Fibroblast of lung (primary cell): ENCODE measurements around the gene ITGA7. TPM values are rescaled to one million over a fixed set of nuclear protein-coding genes. Genes with fewer than 3 reads are reported as not detected.

Experiments
- DNase-seq, 2 donors: peaks; one replicate each; pipeline versions ENCODE4 v3.0.0 to v3.0.0-alpha.2; 2010; ENCODE audit warnings: low read depth in 2 of 2
- H2AFZ ChIP-seq: 2 replicates; pipeline ENCODE4 v1.5.1; 2012; ENCODE audit warnings: low read length, control low read depth, inconsistent platforms
- H3K27ac ChIP-seq: 2 replicates; pipeline ENCODE4 v1.5.1; 2011; ENCODE audit warnings: low read length, control low read depth; ENCODE audit not compliant: insufficient read depth
- H3K27me3 ChIP-seq: 2 replicates; pipeline ENCODE4 v1.5.1; 2011; ENCODE audit warnings: mild to moderate bottlenecking, low read length; ENCODE audit not compliant: control insufficient read depth, insufficient read depth
- H3K36me3 ChIP-seq: 2 replicates; pipeline ENCODE4 v1.5.1; 2011; ENCODE audit warnings: low read length; ENCODE audit not compliant: control insufficient read depth, insufficient read depth
- H3K4me1 ChIP-seq: 2 replicates; pipeline ENCODE4 v1.5.1; 2011; ENCODE audit warnings: low read length; ENCODE audit not compliant: control insufficient read depth, insufficient read depth; ENCODE audit errors: extremely low read depth
- H3K4me2 ChIP-seq: 2 replicates; pipeline ENCODE4 v1.5.1; 2011; ENCODE audit warnings: low read length, control low read depth; ENCODE audit not compliant: insufficient read depth; ENCODE audit errors: extremely low read depth
- H3K4me3 ChIP-seq, 4 experiments: fragments of 200-600 bp in 1 of 4; sonication (generic) in 1 of 4; replicated peaks in 1 of 4; 2 replicates each; pipeline ENCODE4 v1.5.1; 2011 to 2016; ENCODE audit warnings: low read length in 4 of 4, low read depth in 3 of 4, mild to moderate bottlenecking in 3 of 4, control low read depth in 2 of 4, inconsistent platforms in 1 of 4, mixed read lengths in 1 of 4; ENCODE audit not compliant: insufficient read depth in 1 of 4; ENCODE audit errors: control extremely low read depth in 1 of 4
- H3K79me2 ChIP-seq: 2 replicates; pipeline ENCODE4 v1.5.1; 2012; ENCODE audit warnings: mild to moderate bottlenecking, low read length, inconsistent platforms; ENCODE audit not compliant: control insufficient read depth, insufficient read depth
- H3K9ac ChIP-seq: 2 replicates; pipeline ENCODE4 v1.5.1; 2011; ENCODE audit warnings: mild to moderate bottlenecking, low read length, control low read depth; ENCODE audit not compliant: insufficient read depth
- H3K9me3 ChIP-seq: 2 replicates; pipeline ENCODE4 v1.5.1; 2012; ENCODE audit warnings: low read depth, low read length; ENCODE audit not compliant: control insufficient read depth, insufficient read depth
- H4K20me1 ChIP-seq: 2 replicates; pipeline ENCODE4 v1.5.1; 2011; ENCODE audit warnings: low read length; ENCODE audit not compliant: control insufficient read depth, insufficient read depth; ENCODE audit errors: extremely low read depth
- EZH2 ChIP-seq: IDR thresholded peaks from 2 replicates; pipeline ENCODE4 v1.5.1; 2012; ENCODE audit warnings: low read length, control low read depth, mild to moderate bottlenecking; ENCODE audit errors: missing control alignments
- polyA plus RNA-seq, 2 donors: library from polyadenylated mRNA; depleted of rRNA in 1 of 2; stranded (reverse) in 1 of 2; unstranded in 1 of 2; fragments of >200 nt; gene quantifications; 2 replicates each; pipeline ENCODE4 v1.2.1, GENCODE V29; 2011 to 2012; ENCODE audit warnings: missing spikeins in 1 of 2
- total RNA-seq: library from RNA; depleted of rRNA; stranded (reverse); fragments of >200 nt; gene quantifications from 2 replicates; pipeline ENCODE4 v1.2.1, GENCODE V29; 2014
- TF ChIP-seq, protein P1 (sequence below), 2 donors: IDR thresholded peaks in 1 of 2; conservative IDR thresholded peaks in 1 of 2; 1 replicate in 1 of 2; 2 replicates in 1 of 2; pipeline ENCODE4 v1.5.1; 2011 to 2012; ENCODE audit warnings: low read length in 2 of 2, control low read depth in 1 of 2, inconsistent platforms in 1 of 2, low read depth in 1 of 2, mild to moderate bottlenecking in 1 of 2

Gene ITGA7
- total and polyA plus RNA-seq, 2 donors (not counting 1 experiment from before 2014, with no cell fraction given) = 42.7 to 130 TPM

- H2AFZ ChIP-seq = no peak within 1 kb of the TSS
- no peaks in the 10 kb centered on the region for H3K9me3 ChIP-seq
- H3K79me2 ChIP-seq = no peaks in the 10 kb centered on the region
- H3K4me1 ChIP-seq = no peaks in the 10 kb centered on the region
- TF ChIP-seq EZH2 = no peak
- TF ChIP-seq, protein P1, sequence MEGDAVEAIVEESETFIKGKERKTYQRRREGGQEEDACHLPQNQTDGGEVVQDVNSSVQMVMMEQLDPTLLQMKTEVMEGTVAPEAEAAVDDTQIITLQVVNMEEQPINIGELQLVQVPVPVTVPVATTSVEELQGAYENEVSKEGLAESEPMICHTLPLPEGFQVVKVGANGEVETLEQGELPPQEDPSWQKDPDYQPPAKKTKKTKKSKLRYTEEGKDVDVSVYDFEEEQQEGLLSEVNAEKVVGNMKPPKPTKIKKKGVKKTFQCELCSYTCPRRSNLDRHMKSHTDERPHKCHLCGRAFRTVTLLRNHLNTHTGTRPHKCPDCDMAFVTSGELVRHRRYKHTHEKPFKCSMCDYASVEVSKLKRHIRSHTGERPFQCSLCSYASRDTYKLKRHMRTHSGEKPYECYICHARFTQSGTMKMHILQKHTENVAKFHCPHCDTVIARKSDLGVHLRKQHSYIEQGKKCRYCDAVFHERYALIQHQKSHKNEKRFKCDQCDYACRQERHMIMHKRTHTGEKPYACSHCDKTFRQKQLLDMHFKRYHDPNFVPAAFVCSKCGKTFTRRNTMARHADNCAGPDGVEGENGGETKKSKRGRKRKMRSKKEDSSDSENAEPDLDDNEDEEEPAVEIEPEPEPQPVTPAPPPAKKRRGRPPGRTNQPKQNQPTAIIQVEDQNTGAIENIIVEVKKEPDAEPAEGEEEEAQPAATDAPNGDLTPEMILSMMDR (conservative IDR thresholded peaks at IDR 0.05 in 1 of 2, IDR thresholded peaks at IDR 0.05 in 1 of 2; ENCODE audit: low read depth in 1 of 2, low read length in 2 of 2) = no peak
- no peaks in the 10 kb centered on the region for H4K20me1 ChIP-seq
- no peak within 1 kb of the TSS for H3K4me3 ChIP-seq
- H3K27ac ChIP-seq = no peak within 1 kb of the TSS
- no peak within 1 kb of the TSS for H3K4me2 ChIP-seq
- H3K9ac ChIP-seq = no peak within 1 kb of the TSS
- no peaks in the 10 kb centered on the region for H3K36me3 ChIP-seq
- peaks cover 23% of the 10 kb centered on the region for H3K27me3 ChIP-seq
- DNase-seq = no peak
Measured at GRCh38 chr12:55636853-55637252, 70.9 kb downstream of the ITGA7 start, which contains the start of gene OR10P1. Gene OR10P1, plus strand, starts transcription at chr12:55636892. Its CDS starts 0 bp downstream, at chr12:55636892.

GRCh38 chr12:55636116-55636655 is 71.5 kb downstream of the ITGA7 start:
- Histone ChIP-seq H3K9ac (no peak overlapping the region), H3K36me3 (no peaks in the 10 kb centered on the region), H3K79me2 (no peaks in the 10 kb centered on the region), H3K27me3 (peaks cover 26% of the 10 kb centered on the region), H3K4me2 (no peak overlapping the region), H2AFZ (no peak overlapping the region), H3K4me3 (no peak overlapping the region), H3K9me3 (no peaks in the 10 kb centered on the region), H3K27ac (no peak overlapping the region), H4K20me1 (no peaks in the 10 kb centered on the region), H3K4me1 (no peaks in the 10 kb centered on the region)
- TF ChIP-seq, protein P1 (conservative IDR thresholded peaks at IDR 0.05 in 1 of 2, IDR thresholded peaks at IDR 0.05 in 1 of 2; ENCODE audit: low read depth in 1 of 2, low read length in 2 of 2) = no peak
- no peak for TF ChIP-seq EZH2
- DNase-seq = no peak

Other genes starting within 250 kb of the ITGA7 start
- not detected in 2 replicates for gene OR6C70, start 237.8 kb downstream of the ITGA7 start, total RNA-seq
- not detected in 2 replicates for gene OR6C70, start 237.8 kb downstream of the ITGA7 start, polyA plus RNA-seq
- gene OR6C68, start 215.5 kb downstream of the ITGA7 start, total RNA-seq = not detected in 2 replicates
- not detected in 2 replicates for gene OR6C68, start 215.5 kb downstream of the ITGA7 start, polyA plus RNA-seq
- gene OR6C4, start 158.3 kb downstream of the ITGA7 start, total RNA-seq = under 0.01 TPM in 1 of 2 replicates, not detected in the other
- not detected in 2 replicates for gene OR6C4, start 158.3 kb downstream of the ITGA7 start, polyA plus RNA-seq
- not detected in 2 replicates for gene OR2AP1, start 135.4 kb downstream of the ITGA7 start, total RNA-seq
- not detected in 2 replicates for gene OR2AP1, start 135.4 kb downstream of the ITGA7 start, polyA plus RNA-seq
- gene OR10P1, start 71.0 kb downstream of the ITGA7 start, total RNA-seq = not detected in 2 replicates
- not detected in 2 replicates for gene OR10P1, start 71.0 kb downstream of the ITGA7 start, polyA plus RNA-seq
- gene BLOC1S1, start 8.1 kb upstream of the ITGA7 start, total RNA-seq = 90.9 and 103 TPM in 2 replicates
- gene BLOC1S1, start 8.1 kb upstream of the ITGA7 start, polyA plus RNA-seq = 163 and 240 TPM in 2 replicates
- gene RDH5, start 12.5 kb upstream of the ITGA7 start, total RNA-seq = 12.1 and 49.2 TPM in 2 replicates
- gene RDH5, start 12.5 kb upstream of the ITGA7 start, polyA plus RNA-seq = 11.1 and 16.7 TPM in 2 replicates
- gene CD63, start 21.1 kb upstream of the ITGA7 start, total RNA-seq = 3,001 and 3,424 TPM in 2 replicates
- gene CD63, start 21.1 kb upstream of the ITGA7 start, polyA plus RNA-seq = 2,890 and 3,456 TPM in 2 replicates
- 3.1 and 4.3 TPM in 2 replicates for gene GDF11, start 35.2 kb upstream of the ITGA7 start, total RNA-seq
- gene GDF11, start 35.2 kb upstream of the ITGA7 start, polyA plus RNA-seq = 9.4 and 11.1 TPM in 2 replicates
- gene SARNP, start 109.8 kb upstream of the ITGA7 start, total RNA-seq = 83.0 and 88.5 TPM in 2 replicates
- gene SARNP, start 109.8 kb upstream of the ITGA7 start, polyA plus RNA-seq = 172 and 183 TPM in 2 replicates
- 15.7 and 26.9 TPM in 2 replicates for gene ORMDL2, start 110.1 kb upstream of the ITGA7 start, total RNA-seq
- 54.5 and 60.6 TPM in 2 replicates for gene ORMDL2, start 110.1 kb upstream of the ITGA7 start, polyA plus RNA-seq
- gene DNAJC14, start 121.7 kb upstream of the ITGA7 start, total RNA-seq = 56.0 and 66.7 TPM in 2 replicates
- gene DNAJC14, start 121.7 kb upstream of the ITGA7 start, polyA plus RNA-seq = 11.5 and 12.2 TPM in 2 replicates
- 3.3 and 7.1 TPM in 2 replicates for gene MMP19, start 135.0 kb upstream of the ITGA7 start, total RNA-seq
- 18.3 and 21.8 TPM in 2 replicates for gene MMP19, start 135.0 kb upstream of the ITGA7 start, polyA plus RNA-seq
- gene PYM1, start 220.0 kb upstream of the ITGA7 start, total RNA-seq = 28.5 and 38.6 TPM in 2 replicates
- gene PYM1, start 220.0 kb upstream of the ITGA7 start, polyA plus RNA-seq = 27.8 and 29.3 TPM in 2 replicates
- gene DGKA, start 223.3 kb upstream of the ITGA7 start, total RNA-seq = 24.4 and 51.9 TPM in 2 replicates
- gene DGKA, start 223.3 kb upstream of the ITGA7 start, polyA plus RNA-seq = 41.4 and 44.7 TPM in 2 replicates